Adipocyte (in vitro differentiated cells): ENCODE measurements around the gene GRIA1.

Source experiments
- DNase-seq: peaks from one replicate; pipeline ENCODE4 v3.0.0-alpha.2; 2015; ENCODE audit warnings: low read depth
- H3K27me3 ChIP-seq: replicated peaks from 2 replicates; pipeline ENCODE4 v1.7.0; 2013; ENCODE audit warnings: mild to moderate bottlenecking, low read length, moderate library complexity; ENCODE audit not compliant: control insufficient read depth, insufficient read depth
- H3K36me3 ChIP-seq: 2 replicates; pipeline ENCODE4 v1.7.0; 2013; ENCODE audit warnings: low read length, mild to moderate bottlenecking, moderate library complexity; ENCODE audit not compliant: control insufficient read depth, insufficient read depth, severe bottlenecking
- H3K4me1 ChIP-seq: 2 replicates; pipeline ENCODE4 v1.7.0; 2013; ENCODE audit warnings: mild to moderate bottlenecking, low read length, moderate library complexity; ENCODE audit not compliant: control insufficient read depth, insufficient read depth
- H3K4me3 ChIP-seq: 2 replicates; pipeline ENCODE4 v1.7.0; 2013; ENCODE audit warnings: mild to moderate bottlenecking, low read length, moderate library complexity
- H3K9ac ChIP-seq: 2 replicates; pipeline ENCODE4 v1.7.0; 2013; ENCODE audit warnings: mild to moderate bottlenecking, low read length, moderate library complexity
- H3K9me3 ChIP-seq: 2 replicates; pipeline ENCODE4 v1.7.0; 2013; ENCODE audit warnings: mild to moderate bottlenecking, low read length, moderate library complexity; ENCODE audit not compliant: control insufficient read depth

The GRIA1 gene

GRCh38 chr5:153765987-153766386 is 275.5 kb downstream of the GRIA1 start:
- Histone ChIP-seq H3K4me1 (no peaks in the 10 kb centered on the region), H3K4me3 (no peak overlapping the region), H3K36me3 (no peaks in the 10 kb centered on the region), H3K9ac (no peak overlapping the region), H3K9me3 (no peaks in the 10 kb centered on the region), H3K27me3 (no peaks in the 10 kb centered on the region)
- DNase-seq: no peak

- H3K4me1 ChIP-seq: no peaks in the 10 kb centered on the region
- H3K27me3 ChIP-seq: no peaks in the 10 kb centered on the region
- no peak for DNase-seq
- no peaks in the 10 kb centered on the region for H3K9me3 ChIP-seq
- H3K9ac ChIP-seq: no peak overlapping the region
- H3K4me3 ChIP-seq: no peak overlapping the region
- no peaks in the 10 kb centered on the region for H3K36me3 ChIP-seq
Measured at GRCh38 chr5:153767221-153768188, 277.0 kb downstream of the GRIA1 start.

GRCh38 chr5:153770066-153770465 is 279.6 kb downstream of the GRIA1 start:
- H3K9ac ChIP-seq: no peak overlapping the region
- no peak for DNase-seq
- no peaks in the 10 kb centered on the region for H3K9me3 ChIP-seq
- H3K4me3 ChIP-seq: no peak overlapping the region
- no peaks in the 10 kb centered on the region for H3K4me1 ChIP-seq
- no peaks in the 10 kb centered on the region for H3K36me3 ChIP-seq
- H3K27me3 ChIP-seq: no peaks in the 10 kb centered on the region

- Histone ChIP-seq H3K36me3 (no peaks in the 10 kb centered on the region), H3K9ac (no peak overlapping the region), H3K4me1 (no peaks in the 10 kb centered on the region), H3K27me3 (no peaks in the 10 kb centered on the region), H3K4me3 (no peak overlapping the region), H3K9me3 (no peaks in the 10 kb centered on the region)
- no peak for DNase-seq
Measured at GRCh38 chr5:153774686-153775085, 284.2 kb downstream of the GRIA1 start.

- Histone ChIP-seq H3K36me3 (no peaks in the 10 kb centered on the region), H3K4me3 (no peak overlapping the region), H3K9ac (no peak overlapping the region), H3K27me3 (no peaks in the 10 kb centered on the region), H3K4me1 (no peaks in the 10 kb centered on the region), H3K9me3 (no peaks in the 10 kb centered on the region)
- no peak for DNase-seq
Measured at GRCh38 chr5:153775923-153776322, 285.5 kb downstream of the GRIA1 start.

GRCh38 chr5:153777681-153778581 is 287.5 kb downstream of the GRIA1 start:
- Histone ChIP-seq H3K27me3 (no peaks in the 10 kb centered on the region), H3K4me3 (no peak overlapping the region), H3K9me3 (no peaks in the 10 kb centered on the region), H3K4me1 (no peaks in the 10 kb centered on the region), H3K36me3 (no peaks in the 10 kb centered on the region), H3K9ac (no peak overlapping the region)
- no peak for DNase-seq

GRCh38 chr5:153779836-153780235 is 289.4 kb downstream of the GRIA1 start:
- no peaks in the 10 kb centered on the region for H3K9me3 ChIP-seq
- no peaks in the 10 kb centered on the region for H3K36me3 ChIP-seq
- H3K27me3 ChIP-seq: no peaks in the 10 kb centered on the region
- no peak for DNase-seq
- no peaks in the 10 kb centered on the region for H3K4me1 ChIP-seq
- no peak overlapping the region for H3K4me3 ChIP-seq
- H3K9ac ChIP-seq: no peak overlapping the region

GRCh38 chr5:153780876-153781705 is 290.6 kb downstream of the GRIA1 start:
- H3K36me3 ChIP-seq: no peaks in the 10 kb centered on the region
- no peak for DNase-seq
- no peaks in the 10 kb centered on the region for H3K27me3 ChIP-seq
- no peaks in the 10 kb centered on the region for H3K4me1 ChIP-seq
- no peaks in the 10 kb centered on the region for H3K9me3 ChIP-seq
- H3K4me3 ChIP-seq: no peak overlapping the region
- no peak overlapping the region for H3K9ac ChIP-seq

GRCh38 chr5:153782589-153783361 is 292.3 kb downstream of the GRIA1 start:
- no peaks in the 10 kb centered on the region for H3K36me3 ChIP-seq
- H3K4me1 ChIP-seq: no peaks in the 10 kb centered on the region
- no peaks in the 10 kb centered on the region for H3K27me3 ChIP-seq
- H3K4me3 ChIP-seq: no peak overlapping the region
- no peak for DNase-seq
- no peaks in the 10 kb centered on the region for H3K9me3 ChIP-seq
- no peak overlapping the region for H3K9ac ChIP-seq

GRCh38 chr5:153783362-153783658 is 292.8 kb downstream of the GRIA1 start:
- H3K4me1 ChIP-seq: no peaks in the 10 kb centered on the region
- no peak for DNase-seq
- no peak overlapping the region for H3K9ac ChIP-seq
- H3K36me3 ChIP-seq: no peaks in the 10 kb centered on the region
- no peaks in the 10 kb centered on the region for H3K9me3 ChIP-seq
- no peak overlapping the region for H3K4me3 ChIP-seq
- H3K27me3 ChIP-seq: no peaks in the 10 kb centered on the region
